GM12878 (cell line): ENCODE data around the gene SRGAP1.

ENCODE experiments used
- BRCA1 ChIP-seq: IDR thresholded peaks from 2 replicates; pipeline ENCODE4 v1.6.1; 2011; ENCODE audit warnings: low read depth, low read length, improper control_type of control experiment
- CTCF ChIP-seq, 3 experiments: IDR thresholded peaks in 2 of 3; conservative IDR thresholded peaks in 1 of 3; 2 replicates each; pipeline ENCODE4 v1.5.1; 2011; ENCODE audit warnings: low read depth in 3 of 3, low read length in 3 of 3, mild to moderate bottlenecking in 3 of 3, control low read depth in 2 of 3, moderate library complexity in 2 of 3, inconsistent platforms in 1 of 3, mixed read lengths in 1 of 3; ENCODE audit not compliant: control insufficient read depth in 2 of 3, insufficient read depth in 1 of 3; ENCODE audit errors: extremely low read depth in 1 of 3
- ESRRA ChIP-seq: IDR thresholded peaks from 2 replicates; pipeline ENCODE4 v1.6.1; 2012; ENCODE audit warnings: mild to moderate bottlenecking, low read length, improper control_type of control experiment
- MEF2A ChIP-seq: IDR thresholded peaks from 2 replicates; pipeline ENCODE4 v1.6.1; 2011; ENCODE audit warnings: low read depth, mild to moderate bottlenecking, low read length, moderate library complexity; ENCODE audit not compliant: insufficient read depth
- POLR2AphosphoS5 ChIP-seq: IDR thresholded peaks from 2 replicates; pipeline ENCODE4 v1.6.1; 2011; ENCODE audit warnings: mild to moderate bottlenecking, low read length, inconsistent platforms
- SRF ChIP-seq, 2 experiments: IDR thresholded peaks; 2 replicates each; pipeline ENCODE4 v1.6.1; 2011; ENCODE audit warnings: low read depth in 2 of 2, low read length in 2 of 2, mild to moderate bottlenecking in 1 of 2, moderate library complexity in 1 of 2
- ZBED1 ChIP-seq: IDR thresholded peaks from 2 replicates; pipeline ENCODE4 v1.6.1; 2016; ENCODE audit warnings: borderline replicate concordance

- no peak for TF ChIP-seq BRCA1
- no peak for TF ChIP-seq SRF (IDR thresholded peaks at IDR 0.05; ENCODE audit: low read depth in 2 of 2, low read length in 2 of 2)
- TF ChIP-seq CTCF (IDR thresholded peaks at IDR 0.05 in 2 of 3, conservative IDR thresholded peaks at IDR 0.05 in 1 of 3; ENCODE audit: control insufficient read depth in 2 of 3, extremely low read depth in 1 of 3, insufficient read depth in 1 of 3, low read depth in 3 of 3, low read length in 3 of 3): no peak
- no peak for TF ChIP-seq ZBED1
- no peak for TF ChIP-seq ESRRA
- no peak for TF ChIP-seq POLR2AphosphoS5
- no peak for TF ChIP-seq MEF2A
Measured at GRCh38 chr12:63911341-63911740, 66.8 kb downstream of the SRGAP1 start.
